K562 (cell line): ENCODE measurements around the gene PLCL1.

ENCODE experiments used
- CCAR2 ChIP-seq: fragments of 200-400 bp; formaldehyde crosslinking; IDR thresholded peaks from 2 replicates; pipeline ENCODE4 v1.6.1; 2017; ENCODE audit warnings: mild to moderate bottlenecking, low read depth, low read length
- FOXJ3 ChIP-seq: sonication (generic); formaldehyde crosslinking; IDR thresholded peaks from 2 replicates; pipeline ENCODE4 v1.4.0; 2020; ENCODE audit warnings: mild to moderate bottlenecking, missing genetic modification reagents
- POLR2A ChIP-seq: fragments of 450-650 bp; conservative IDR thresholded peaks from 2 replicates; pipeline ENCODE4 v1.6.1; 2016
- POLR2AphosphoS5 ChIP-seq: IDR thresholded peaks from 2 replicates; pipeline ENCODE4 v1.6.1; 2011; ENCODE audit warnings: mild to moderate bottlenecking, low read depth, low read length, moderate library complexity; ENCODE audit not compliant: control insufficient read depth, insufficient read depth
- ZNF140 ChIP-seq: fragments of 250-450 bp; sonication (Bioruptor Pico); IDR thresholded peaks from 2 replicates; pipeline ENCODE4 v1.8.0; 2021; ENCODE audit warnings: moderate library complexity, mild to moderate bottlenecking, inconsistent platforms
- ZZZ3 ChIP-seq: fragments of 450-650 bp; IDR thresholded peaks from 2 replicates; pipeline ENCODE4 v1.6.1; 2016; ENCODE audit warnings: antibody characterized with exemption, mild to moderate bottlenecking, moderate library complexity
- TF ChIP-seq, protein P1 (sequence below), 3 experiments: IDR thresholded peaks in 2 of 3; conservative IDR thresholded peaks in 1 of 3; 2 replicates each; pipeline ENCODE4 v1.5.1; 2011 to 2012; ENCODE audit warnings: low read length in 3 of 3, mild to moderate bottlenecking in 3 of 3, control low read depth in 2 of 3, improper control_type of control experiment in 1 of 3, inconsistent platforms in 1 of 3, low read depth in 1 of 3, mixed read lengths in 1 of 3, moderate library complexity in 1 of 3; ENCODE audit not compliant: insufficient read depth in 2 of 3

- TF ChIP-seq POLR2AphosphoS5 (no peak), POLR2A (no peak), CCAR2 (no peak), ZZZ3 (no peak), ZNF140 (CRISPR knock-in tag) (no peak), FOXJ3 (CRISPR knock-in tag) (no peak)
- TF ChIP-seq, protein P1, sequence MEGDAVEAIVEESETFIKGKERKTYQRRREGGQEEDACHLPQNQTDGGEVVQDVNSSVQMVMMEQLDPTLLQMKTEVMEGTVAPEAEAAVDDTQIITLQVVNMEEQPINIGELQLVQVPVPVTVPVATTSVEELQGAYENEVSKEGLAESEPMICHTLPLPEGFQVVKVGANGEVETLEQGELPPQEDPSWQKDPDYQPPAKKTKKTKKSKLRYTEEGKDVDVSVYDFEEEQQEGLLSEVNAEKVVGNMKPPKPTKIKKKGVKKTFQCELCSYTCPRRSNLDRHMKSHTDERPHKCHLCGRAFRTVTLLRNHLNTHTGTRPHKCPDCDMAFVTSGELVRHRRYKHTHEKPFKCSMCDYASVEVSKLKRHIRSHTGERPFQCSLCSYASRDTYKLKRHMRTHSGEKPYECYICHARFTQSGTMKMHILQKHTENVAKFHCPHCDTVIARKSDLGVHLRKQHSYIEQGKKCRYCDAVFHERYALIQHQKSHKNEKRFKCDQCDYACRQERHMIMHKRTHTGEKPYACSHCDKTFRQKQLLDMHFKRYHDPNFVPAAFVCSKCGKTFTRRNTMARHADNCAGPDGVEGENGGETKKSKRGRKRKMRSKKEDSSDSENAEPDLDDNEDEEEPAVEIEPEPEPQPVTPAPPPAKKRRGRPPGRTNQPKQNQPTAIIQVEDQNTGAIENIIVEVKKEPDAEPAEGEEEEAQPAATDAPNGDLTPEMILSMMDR (IDR thresholded peaks at IDR 0.05 in 2 of 3, conservative IDR thresholded peaks at IDR 0.05 in 1 of 3; ENCODE audit: insufficient read depth in 2 of 3, low read depth in 1 of 3, low read length in 3 of 3), result no peak
Measured at GRCh38 chr2:197804758-197805714, 643 bp downstream of the PLCL1 start.
